ENCODE results near the gene PRR15L.
"Not testable (repeated sequence)": the region's sequence is repeated elsewhere in the genome, so short reads cannot be mapped to it uniquely, and the experiment has no call there.

Gene PRR15L

GRCh38 chr17:47929218-47930000, 28.3 kb downstream of the PRR15L start:
- no peak for DNase-seq

- no peak for DNase-seq
Observed at GRCh38 chr17:47928415-47928814, 29.3 kb downstream of the PRR15L start.

- DNase-seq = no peak
Observed at GRCh38 chr17:47927821-47928400, 29.8 kb downstream of the PRR15L start.

GRCh38 chr17:47925678-47925988, 32.0 kb downstream of the PRR15L start:
- DNase-seq = no peak

- no peak for DNase-seq
Observed at GRCh38 chr17:47924785-47925677, 32.7 kb downstream of the PRR15L start.

- DNase-seq = not testable (repeated sequence)
Observed at GRCh38 chr17:47919889-47920288, 37.8 kb downstream of the PRR15L start.

- no peak for DNase-seq
Observed at GRCh38 chr17:47918991-47919390, 38.7 kb downstream of the PRR15L start.

GRCh38 chr17:47918006-47918405, 39.7 kb downstream of the PRR15L start:
- DNase-seq = no peak

- no peak for DNase-seq
Observed at GRCh38 chr17:47917581-47917980, 40.1 kb downstream of the PRR15L start.

- DNase-seq = no peak
Observed at GRCh38 chr17:47916489-47917208, 41.0 kb downstream of the PRR15L start.

- DNase-seq = no peak
Observed at GRCh38 chr17:47915776-47916398, 41.8 kb downstream of the PRR15L start.

- no peak for DNase-seq
Observed at GRCh38 chr17:47914306-47914948, 43.3 kb downstream of the PRR15L start.

- DNase-seq = no peak
Observed at GRCh38 chr17:47913050-47913449, 44.6 kb downstream of the PRR15L start.

GRCh38 chr17:47907932-47908562, 49.6 kb downstream of the PRR15L start:
- DNase-seq = no peak

GRCh38 chr17:47906443-47906842, 51.2 kb downstream of the PRR15L start:
- no peak for DNase-seq

- no peak for DNase-seq
Observed at GRCh38 chr17:47905221-47905733, 52.4 kb downstream of the PRR15L start.

- DNase-seq = no peak
Observed at GRCh38 chr17:47902039-47902744, 55.5 kb downstream of the PRR15L start.

Data from activated CD4-positive, CD25-positive, alpha-beta regulatory T cell (primary cell).